Adrenal gland (tissue), 12 donors: Measurements from ENCODE around the gene GSPT1. TPM values are rescaled to one million over a fixed set of nuclear protein-coding genes. Genes with fewer than 3 reads are reported as not detected.
A peak's percentile ranks its signal among the peaks of the same experiment; 100 is the strongest.
"Not testable (repeated sequence)": the region's sequence is repeated elsewhere in the genome, so short reads cannot be mapped to it uniquely, and the experiment has no call there.

Experiments
- DNase-seq, 7 donors: peaks; one replicate each; pipeline ENCODE4 v3.0.0-alpha.2; 2019 to 2020
- H3K27ac ChIP-seq, 5 donors: fragments of 200-600 bp; sonication (generic) in 4 of 5; 1 replicate in 3 of 5; 2 replicates in 2 of 5; pipeline versions ENCODE4 v1.5.1 to v1.8.0; 2016 to 2020; ENCODE audit warnings: mild to moderate bottlenecking in 1 of 5
- H3K27me3 ChIP-seq: fragments of 200-600 bp; 2 replicates; pipeline ENCODE4 v1.8.0; 2021
- H3K36me3 ChIP-seq, 2 donors: fragments of 200-600 bp; replicated peaks in 1 of 2; 1 replicate in 1 of 2; 2 replicates in 1 of 2; pipeline versions ENCODE4 v1.5.1 to v1.8.0; 2018 to 2022
- H3K4me1 ChIP-seq, 2 donors: fragments of 200-600 bp; replicated peaks in 1 of 2; 1 replicate in 1 of 2; 2 replicates in 1 of 2; pipeline versions ENCODE4 v1.5.1 to v1.8.0; 2018 to 2021
- H3K4me3 ChIP-seq, 4 donors: fragments of 200-600 bp; sonication (generic) in 3 of 4; one replicate each; pipeline ENCODE4 v1.5.1; 2016 to 2018
- H3K9me3 ChIP-seq, 3 donors: fragments of 200-600 bp; sonication (generic) in 1 of 3; replicated peaks in 1 of 3; 1 replicate in 2 of 3; 2 replicates in 1 of 3; pipeline versions ENCODE4 v1.5.1 to v1.8.0; 2016 to 2021
- POLR2A ChIP-seq, 2 donors: fragments of 450-650 bp; IDR thresholded peaks; one replicate each; pipeline ENCODE4 v1.6.1; 2017; ENCODE audit warnings: antibody characterized with exemption in 2 of 2, mild to moderate bottlenecking in 2 of 2, moderate library complexity in 1 of 2
- WGBS, 4 donors: extraction: QIAGEN DNeasy Blood & Tissue Kit in 2 of 4; methylation state at CpG; one replicate each; pipeline versions ENCODE4 v1.1.5 to v1.1.7; 2013 to 2017; 5-methylcytosine and 5-hydroxymethylcytosine counted together
- intact Hi-C, 2 donors: fragments of 100-400 bp; cut with DNase I; formaldehyde crosslinking; loops; one replicate each; pipeline versions ENCODE4 v1.14.1 to v1.15.0; 2022 to 2023
- polyA plus RNA-seq, 3 donors: library from polyadenylated mRNA; stranded (reverse); fragments of 200-250 nt in 2 of 3; fragments of 350-450 nt in 1 of 3; fragmentation: Illumina TruSeq in 1 of 3; extraction: RNeasy Lipid Tissue Mini Kit (QIAGEN cat#74804) in 1 of 3; gene quantifications; one replicate each; pipeline ENCODE4 v1.2.3, GENCODE V29; 2013 to 2014
- total RNA-seq, 9 donors: library from RNA; depleted of rRNA in 4 of 9; stranded (reverse); fragments of >200 nt in 4 of 9; fragments of 120-200 nt in 1 of 9; fragmentation: NEBNext Ultra II Directional in 1 of 9; extraction: Animal tissue kit (Norgen Biotek cat#: 25700) in 1 of 9; gene quantifications; one replicate each; pipeline versions ENCODE4 v1.1.0 to v1.2.4, GENCODE V29; 2013 to 2023
- TF ChIP-seq, protein P1 (sequence below), 6 experiments: fragments of 450-650 bp in 4 of 6; fragments of 200-600 bp in 2 of 6; sonication (generic) in 1 of 6; IDR thresholded peaks; 1 replicate in 5 of 6; 2 replicates in 1 of 6; pipeline versions ENCODE4 v1.5.1 to v1.8.0; 2016 to 2021; ENCODE audit warnings: antibody characterized with exemption in 6 of 6, mild to moderate bottlenecking in 2 of 6, moderate library complexity in 1 of 6
- donor health status: healthy with polysubstance abuse.
- donor health status: Bipolar disorder and iron deficiency.
- donor health status: DM: yes; HTN: yes; CAD: no.
- donor health status: DM: no; HTN: no; CAD: no.
- donor health status: DM: no; HTN: no; CAD: no.
- donor health status: DM: yes; HTN: yes; CAD: no.

The GSPT1 gene
- total and polyA plus RNA-seq, 12 donors = 21.1 to 246 (median 98.3) TPM

DNA sequence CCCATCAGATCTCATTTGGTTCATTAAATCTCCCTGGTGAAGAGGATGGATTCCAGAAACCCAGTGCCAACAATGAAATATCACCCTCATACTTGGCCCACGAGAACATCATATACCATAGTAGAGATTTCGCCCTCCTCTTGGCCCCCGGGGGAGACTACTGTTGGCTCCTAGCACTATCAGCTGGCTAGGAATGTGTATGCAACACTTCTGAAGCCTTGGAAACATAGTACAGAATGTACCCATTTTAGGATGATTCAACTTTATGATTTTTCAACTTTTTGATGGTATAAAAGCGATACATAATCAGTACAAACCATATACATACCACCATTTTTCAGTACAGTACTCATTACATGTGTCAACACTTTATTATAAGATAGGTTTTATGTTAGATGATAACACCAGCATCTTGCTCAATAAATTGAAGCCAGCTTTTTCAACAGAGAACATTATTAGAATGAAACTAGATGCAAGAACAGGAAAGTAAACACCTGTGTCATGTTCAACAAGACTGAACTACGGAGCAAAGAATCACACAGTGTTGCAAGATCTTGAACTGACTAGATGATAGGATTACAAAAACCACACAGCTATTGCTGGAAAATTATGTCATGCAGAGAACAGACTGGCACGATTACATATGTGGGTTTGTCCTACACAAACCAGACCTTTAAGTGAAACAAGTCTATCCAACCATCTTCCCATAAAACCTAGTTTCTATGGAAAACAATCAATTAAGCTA, 81.6 kb downstream of the GSPT1 start:
- intact Hi-C loops = no loop called here
- Histone ChIP-seq H3K4me1 (no peaks in the 10 kb centered on the region), H3K27me3 (no peaks in the 10 kb centered on the region), H3K36me3 (peaks cover 0 to 26% of the 10 kb centered on the region in 2 donors), H3K27ac (no peak overlapping the region), H3K4me3 (no peak overlapping the region), H3K9me3 (no peaks in the 10 kb centered on the region)
- DNase-seq = no peak
- 78 to 81% (median 78%) methylated on average over 6 of the region's 6 CpGs for WGBS, 4 donors
- TF ChIP-seq, protein P1, sequence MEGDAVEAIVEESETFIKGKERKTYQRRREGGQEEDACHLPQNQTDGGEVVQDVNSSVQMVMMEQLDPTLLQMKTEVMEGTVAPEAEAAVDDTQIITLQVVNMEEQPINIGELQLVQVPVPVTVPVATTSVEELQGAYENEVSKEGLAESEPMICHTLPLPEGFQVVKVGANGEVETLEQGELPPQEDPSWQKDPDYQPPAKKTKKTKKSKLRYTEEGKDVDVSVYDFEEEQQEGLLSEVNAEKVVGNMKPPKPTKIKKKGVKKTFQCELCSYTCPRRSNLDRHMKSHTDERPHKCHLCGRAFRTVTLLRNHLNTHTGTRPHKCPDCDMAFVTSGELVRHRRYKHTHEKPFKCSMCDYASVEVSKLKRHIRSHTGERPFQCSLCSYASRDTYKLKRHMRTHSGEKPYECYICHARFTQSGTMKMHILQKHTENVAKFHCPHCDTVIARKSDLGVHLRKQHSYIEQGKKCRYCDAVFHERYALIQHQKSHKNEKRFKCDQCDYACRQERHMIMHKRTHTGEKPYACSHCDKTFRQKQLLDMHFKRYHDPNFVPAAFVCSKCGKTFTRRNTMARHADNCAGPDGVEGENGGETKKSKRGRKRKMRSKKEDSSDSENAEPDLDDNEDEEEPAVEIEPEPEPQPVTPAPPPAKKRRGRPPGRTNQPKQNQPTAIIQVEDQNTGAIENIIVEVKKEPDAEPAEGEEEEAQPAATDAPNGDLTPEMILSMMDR (IDR thresholded peaks at IDR 0.05) = no peak
- no peak for TF ChIP-seq POLR2A (IDR thresholded peaks at IDR 0.05)

DNA sequence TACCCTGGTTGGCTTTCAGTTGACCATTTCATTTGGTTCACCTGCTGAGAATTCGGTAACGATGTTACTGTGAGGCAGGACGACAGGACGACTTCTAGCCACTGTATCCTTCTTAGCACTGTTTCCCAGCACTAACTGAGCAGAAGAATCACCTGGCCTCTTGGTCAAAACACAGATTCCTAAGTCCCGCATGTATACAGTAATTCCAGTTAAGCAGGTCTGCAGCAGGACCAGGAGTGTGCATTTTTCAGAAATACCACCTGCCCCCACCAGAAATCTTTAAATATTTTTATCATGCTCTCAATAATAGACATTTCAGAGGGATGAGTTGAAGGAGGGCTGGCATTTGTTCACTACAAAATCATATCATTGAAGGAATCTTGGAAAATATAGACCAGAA, 87.1 kb downstream of the GSPT1 start:
- no peaks in the 10 kb centered on the region for H3K27me3 ChIP-seq
- WGBS, 4 donors = 83 to 89% (median 86%) methylated on average over 5 of the region's 5 CpGs
- H3K27ac ChIP-seq = no peak overlapping the region
- intact Hi-C loops = no loop called here
- no peaks in the 10 kb centered on the region for H3K36me3 ChIP-seq
- DNase-seq = no peak
- peaks cover 12 to 14% of the 10 kb centered on the region in 2 donors for H3K4me1 ChIP-seq
- H3K4me3 ChIP-seq = no peak overlapping the region
- TF ChIP-seq, protein P1 (IDR thresholded peaks at IDR 0.05) = no peak
- TF ChIP-seq POLR2A (IDR thresholded peaks at IDR 0.05) = no peak
- H3K9me3 ChIP-seq = no peaks in the 10 kb centered on the region

DNA sequence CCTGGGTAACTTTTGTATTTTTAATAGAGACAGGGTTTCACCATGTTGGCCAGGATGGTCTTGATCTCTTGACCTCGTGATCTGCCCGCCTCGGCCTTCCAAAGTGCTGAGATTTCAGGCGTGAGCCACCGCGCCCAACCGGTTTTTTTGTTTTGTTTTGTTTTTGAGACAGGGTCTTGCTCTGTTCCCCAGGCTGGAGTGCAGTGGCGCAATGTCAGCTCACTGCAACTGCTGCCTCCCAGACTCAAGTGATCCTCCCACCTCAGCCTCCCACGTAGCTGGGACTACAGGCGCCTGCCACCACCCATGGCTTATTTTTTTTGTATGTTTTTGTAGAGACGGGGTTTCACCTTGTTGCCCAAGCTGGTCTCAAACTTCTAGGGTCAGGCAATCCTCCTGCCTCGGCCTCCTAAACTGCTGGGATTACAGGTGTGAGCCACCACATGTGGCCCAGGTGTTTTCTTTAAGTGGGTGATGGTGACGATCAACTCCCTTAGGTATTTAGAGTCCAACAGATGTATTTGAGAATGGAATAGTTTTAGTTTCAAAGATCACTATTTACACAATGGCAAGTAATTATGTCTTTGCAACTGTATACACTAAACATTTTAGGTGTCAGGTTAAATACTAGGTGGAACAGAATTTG, 90.1 kb downstream of the GSPT1 start:
- H3K9me3 ChIP-seq, intact Hi-C loops, H3K4me3 ChIP-seq, H3K27ac ChIP-seq, H3K27me3 ChIP-seq, H3K36me3 ChIP-seq, DNase-seq: not testable (repeated sequence)
- peaks cover 12 to 14% of the 10 kb centered on the region in 2 donors for H3K4me1 ChIP-seq
- 90 to 96% (median 93%) methylated on average over 13 of the region's 13 CpGs for WGBS, 4 donors

DNA sequence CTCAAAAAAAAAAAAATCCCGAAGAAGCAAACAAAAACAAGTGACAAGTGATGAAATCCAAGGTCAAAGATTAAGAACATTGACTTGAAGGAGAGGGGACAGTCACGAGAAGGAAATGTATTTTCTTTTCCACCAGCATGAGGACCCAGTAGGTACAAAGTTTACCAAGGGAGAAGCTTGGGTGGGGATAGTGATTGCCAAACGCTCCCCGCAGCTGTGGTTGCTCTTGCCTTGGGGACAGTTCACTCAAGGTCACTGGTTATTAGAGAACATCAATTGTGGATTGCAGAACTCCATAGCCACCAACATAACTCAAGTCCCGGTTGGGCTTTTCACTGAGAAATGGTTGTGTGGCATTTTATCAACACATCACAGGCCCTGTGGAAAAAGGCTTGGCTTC, 91.4 kb downstream of the GSPT1 start:
- Histone ChIP-seq H3K27me3 (no peaks in the 10 kb centered on the region), H3K4me1 (peaks cover 12 to 14% of the 10 kb centered on the region in 2 donors), H3K9me3 (no peaks in the 10 kb centered on the region), H3K4me3 (no peak overlapping the region), H3K36me3 (no peaks in the 10 kb centered on the region), H3K27ac (peak overlapping the region; percentile 13 to 54 (median 30))
- intact Hi-C loops = no loop called here
- no peak for TF ChIP-seq POLR2A (IDR thresholded peaks at IDR 0.05)
- TF ChIP-seq, protein P1 (IDR thresholded peaks at IDR 0.05) = no peak
- DNase-seq = peak in 6 of 7 donors; percentile 73 to 88 (median 77)
- 6 to 20% (median 14%) methylated on average over 5 of the region's 5 CpGs for WGBS, 4 donors

DNA sequence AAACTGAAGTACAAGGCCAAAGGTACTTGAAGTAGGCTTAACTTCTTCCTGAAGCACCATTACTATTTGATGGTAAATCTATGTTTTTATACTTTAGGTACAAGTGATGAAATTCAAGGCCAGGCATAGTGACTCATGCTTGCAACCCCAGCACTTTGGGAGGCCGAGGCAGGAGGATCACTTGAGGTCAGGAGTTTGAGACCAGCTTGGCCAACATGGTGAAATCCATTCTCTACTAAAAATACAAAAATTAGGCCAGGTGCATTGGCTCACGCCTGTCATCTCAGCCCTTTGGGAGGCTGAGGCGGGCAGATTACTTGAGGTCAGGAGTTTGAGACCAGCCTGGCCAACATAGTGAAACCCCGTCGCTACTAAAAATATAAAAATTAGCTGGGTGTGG, 92.1 kb downstream of the GSPT1 start:
- 81 to 88% (median 86%) methylated on average over 5 of the region's 5 CpGs for WGBS, 4 donors
- H3K9me3 ChIP-seq, intact Hi-C loops, H3K36me3 ChIP-seq, H3K4me3 ChIP-seq, DNase-seq, H3K27me3 ChIP-seq: not testable (repeated sequence)
- Histone ChIP-seq H3K4me1 (peaks cover 12 to 14% of the 10 kb centered on the region in 2 donors), H3K27ac (peak overlapping the region in 2 of 5 donors; percentile 13 to 54)
